Lower lobe of right lung (tissue), 2 donors: ENCODE results near the gene CADPS2. TPM values are rescaled to one million over a fixed set of nuclear protein-coding genes. Genes with fewer than 3 reads are reported as not detected.

ENCODE experiments used
- ATAC-seq, 2 donors: fragments of 200-7000 bp; cut with Tn5 transposase; one replicate each; pipeline ENCODE4 v1.9.1; 2020 to 2022; ENCODE audit warnings: mild to moderate bottlenecking in 2 of 2, moderate library complexity in 2 of 2
- DNase-seq: peaks from one replicate; pipeline ENCODE4 v3.0.0-alpha.2; 2020
- H3K27ac ChIP-seq: fragments of 200-600 bp; one replicate; pipeline ENCODE4 v1.8.0; 2022
- H3K27me3 ChIP-seq: fragments of 200-600 bp; one replicate; pipeline ENCODE4 v1.8.0; 2022; ENCODE audit warnings: low read depth
- H3K36me3 ChIP-seq: fragments of 200-600 bp; one replicate; pipeline ENCODE4 v1.8.0; 2022; ENCODE audit warnings: mild to moderate bottlenecking
- H3K4me1 ChIP-seq: fragments of 200-600 bp; one replicate; pipeline ENCODE4 v1.8.0; 2022
- H3K4me3 ChIP-seq: fragments of 200-600 bp; one replicate; pipeline ENCODE4 v1.8.0; 2022; ENCODE audit warnings: mild to moderate bottlenecking
- H3K9me3 ChIP-seq: fragments of 200-600 bp; one replicate; pipeline ENCODE4 v1.8.0; 2022
- CTCF ChIP-seq: fragments of 200-600 bp; IDR thresholded peaks from one replicate; pipeline ENCODE4 v1.8.0; 2022; ENCODE audit warnings: antibody characterized with exemption, mild to moderate bottlenecking
- intact Hi-C: fragments of 100-400 bp; cut with DNase I; formaldehyde crosslinking; loops from one replicate; pipeline ENCODE4 v1.11.0; 2022
- total RNA-seq: library from RNA; stranded (reverse); fragmentation: NEBNext Ultra II Directional; extraction: Animal tissue kit (Norgen Biotek cat#: 25700); gene quantifications from one replicate; pipeline ENCODE4 v1.2.1, GENCODE V29; 2021
- donor health status: DM: no; HTN: yes; CAD: no; lungs with severe emphysema.

CADPS2 gene
- total RNA-seq, 1 donor from 2014 or later: 41.1 TPM

- Histone ChIP-seq H3K9me3 (no peaks in the 10 kb centered on the region), H3K36me3 (no peaks in the 10 kb centered on the region), H3K27me3 (no peaks in the 10 kb centered on the region), H3K27ac (no peak overlapping the region), H3K4me1 (no peaks in the 10 kb centered on the region), H3K4me3 (no peak overlapping the region)
- intact Hi-C loops: no loop called here
- no peak for TF ChIP-seq CTCF
- ATAC-seq (no peak), DNase-seq (no peak)
Observed at GRCh38 chr7:122525355-122525754, 360.9 kb downstream of the CADPS2 start.

GRCh38 chr7:122521767-122522166 is 364.5 kb downstream of the CADPS2 start:
- Histone ChIP-seq H3K27me3 (no peaks in the 10 kb centered on the region), H3K4me1 (no peaks in the 10 kb centered on the region), H3K27ac (no peak overlapping the region), H3K36me3 (no peaks in the 10 kb centered on the region), H3K4me3 (no peak overlapping the region), H3K9me3 (no peaks in the 10 kb centered on the region)
- intact Hi-C loops: no loop called here
- ATAC-seq (no peak), DNase-seq (no peak)
- no peak for TF ChIP-seq CTCF

GRCh38 chr7:122520971-122521555 is 365.2 kb downstream of the CADPS2 start:
- no peaks in the 10 kb centered on the region for H3K9me3 ChIP-seq
- no peak for DNase-seq
- intact Hi-C loops: no loop called here

GRCh38 chr7:122518488-122518887 is 367.8 kb downstream of the CADPS2 start:
- TF ChIP-seq CTCF: no peak
- Histone ChIP-seq H3K4me3 (no peak overlapping the region), H3K4me1 (no peaks in the 10 kb centered on the region), H3K36me3 (no peaks in the 10 kb centered on the region), H3K9me3 (no peaks in the 10 kb centered on the region), H3K27ac (no peak overlapping the region), H3K27me3 (no peaks in the 10 kb centered on the region)
- intact Hi-C loops: no loop called here
- no peak for ATAC-seq
- no peak for DNase-seq

More at GRCh38 chr7:122520971-122521555, 365.2 kb downstream of the CADPS2 start:
- H3K27ac ChIP-seq: no peak overlapping the region
- no peak for ATAC-seq
- TF ChIP-seq CTCF: no peak
- no peak overlapping the region for H3K4me3 ChIP-seq
- H3K27me3 ChIP-seq: no peaks in the 10 kb centered on the region
- H3K36me3 ChIP-seq: no peaks in the 10 kb centered on the region
- no peaks in the 10 kb centered on the region for H3K4me1 ChIP-seq

- Histone ChIP-seq H3K36me3 (no peaks in the 10 kb centered on the region), H3K9me3 (no peaks in the 10 kb centered on the region), H3K27me3 (no peaks in the 10 kb centered on the region), H3K27ac (no peak overlapping the region), H3K4me1 (no peaks in the 10 kb centered on the region), H3K4me3 (no peak overlapping the region)
- ATAC-seq (no peak), DNase-seq (no peak)
- intact Hi-C loops: no loop called here
- TF ChIP-seq CTCF: no peak
Observed at GRCh38 chr7:122517576-122517975, 368.7 kb downstream of the CADPS2 start.

GRCh38 chr7:122515404-122515803 is 370.9 kb downstream of the CADPS2 start:
- Histone ChIP-seq H3K36me3 (no peaks in the 10 kb centered on the region), H3K9me3 (no peaks in the 10 kb centered on the region), H3K4me3 (no peak overlapping the region), H3K27me3 (no peaks in the 10 kb centered on the region), H3K4me1 (no peaks in the 10 kb centered on the region), H3K27ac (no peak overlapping the region)
- intact Hi-C loops: no loop called here
- DNase-seq (no peak), ATAC-seq (no peak)
- TF ChIP-seq CTCF: no peak
